ENCODE data around the gene FPGS.
A peak's percentile ranks its signal among the peaks of the same experiment; 100 is the strongest.

The FPGS gene

DNA sequence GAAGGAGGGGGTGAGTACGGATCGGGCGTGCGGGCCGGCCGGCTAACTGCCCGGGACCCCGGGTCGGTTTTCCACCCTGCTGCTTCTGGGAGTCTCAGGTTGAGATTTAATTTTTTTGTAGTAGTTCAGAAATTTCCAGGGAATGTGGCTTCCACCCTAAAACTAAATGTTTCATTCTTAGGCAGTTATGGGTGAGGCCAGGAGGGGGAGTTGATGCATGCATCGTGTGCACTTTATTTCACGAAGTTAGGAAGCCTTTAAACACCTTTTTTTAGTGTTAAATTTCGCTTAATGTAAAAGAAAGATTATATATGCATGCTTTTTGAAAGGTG is 15.9 kb upstream of the FPGS start:
- H3K36me3 Mint-ChIP-seq = peaks cover 43% of the 10 kb centered on the region
- DNase-seq = no peak

DNA sequence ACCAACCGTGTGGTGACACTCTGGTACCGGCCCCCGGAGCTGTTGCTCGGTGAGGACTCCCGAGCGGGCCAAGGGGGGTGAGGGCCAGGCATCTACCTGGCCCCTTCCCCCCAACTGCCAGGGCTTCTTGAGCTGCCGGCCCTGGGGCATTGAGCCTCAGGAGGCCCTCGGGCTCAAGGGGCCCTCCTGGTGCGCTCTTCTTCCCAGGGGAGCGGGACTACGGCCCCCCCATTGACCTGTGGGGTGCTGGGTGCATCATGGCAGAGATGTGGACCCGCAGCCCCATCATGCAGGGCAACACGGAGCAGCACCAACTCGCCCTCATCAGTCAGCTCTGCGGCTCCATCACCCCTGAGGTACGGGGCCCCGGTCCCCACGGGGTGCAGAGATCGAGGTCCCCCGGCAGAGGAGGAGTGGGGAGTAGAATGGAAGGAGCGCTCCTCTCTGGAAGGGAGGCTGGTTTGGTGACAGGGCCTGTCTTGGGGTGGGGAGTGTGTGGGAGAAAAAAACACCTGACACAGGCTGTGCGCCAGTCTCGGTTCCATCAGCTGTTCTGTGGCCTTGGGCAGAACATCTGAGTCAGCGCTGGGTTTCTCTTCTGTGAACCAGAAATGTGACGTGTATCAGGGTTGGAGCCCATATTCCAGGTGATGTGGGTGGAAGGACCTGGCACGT is 14.2 kb upstream of the FPGS start:
- Mint-ChIP-seq H3K4me1 (peaks cover 61% of the 10 kb centered on the region), H3K9me3 (no peaks in the 10 kb centered on the region), H3K4me3 (no peak overlapping the region)

More for the DNA sequence above, 15.9 kb upstream of the FPGS start:
- Mint-ChIP-seq H3K4me1 (peaks cover 69% of the 10 kb centered on the region), H3K27ac (peak overlapping the region; percentile 89), H3K9me3 (no peaks in the 10 kb centered on the region), H3K4me3 (peak overlapping the region; percentile 95), H3K27me3 (no peaks in the 10 kb centered on the region)
- CTCF ChIA-PET = interaction anchor here (0.8 to 2.0 kb wide), 6 partner anchors 19 to 135 kb away, joined by 3 to 16 read pairs (median 5); partner anchors contain the start of gene TOR2A

GRCh38 chr9:127789179-127789578 is 13.5 kb upstream of the FPGS start:
- no peak for DNase-seq
- H3K27ac Mint-ChIP-seq = peak overlapping the region; percentile 0
- no peaks in the 10 kb centered on the region for H3K9me3 Mint-ChIP-seq
- peaks cover 50% of the 10 kb centered on the region for H3K36me3 Mint-ChIP-seq
- H3K27me3 Mint-ChIP-seq = no peaks in the 10 kb centered on the region
- H3K4me1 Mint-ChIP-seq = peaks cover 54% of the 10 kb centered on the region
- no peak overlapping the region for H3K4me3 Mint-ChIP-seq
- CTCF ChIA-PET = no interaction called here

More for the DNA sequence above, 14.2 kb upstream of the FPGS start:
- CTCF ChIA-PET = interaction anchor here (1.8 to 2.0 kb wide), 3 partner anchors 54 to 133 kb away, joined by 5 to 16 read pairs (median 7); partner anchors contain the start of gene TOR2A
- H3K36me3 Mint-ChIP-seq = peaks cover 48% of the 10 kb centered on the region
- H3K27ac Mint-ChIP-seq = no peak overlapping the region
- H3K27me3 Mint-ChIP-seq = no peaks in the 10 kb centered on the region
- no peak for DNase-seq

GRCh38 chr9:127790094-127790855 is 12.4 kb upstream of the FPGS start:
- Mint-ChIP-seq H3K36me3 (peaks cover 50% of the 10 kb centered on the region), H3K4me3 (no peak overlapping the region), H3K4me1 (peaks cover 47% of the 10 kb centered on the region), H3K9me3 (no peaks in the 10 kb centered on the region), H3K27ac (peak overlapping the region; percentile 49), H3K27me3 (no peaks in the 10 kb centered on the region)
- CTCF ChIA-PET = interaction anchor here (1.0 kb wide), 1 partner anchor 12 kb away, joined by 3 read pairs; the partner anchor contains the start of gene FPGS
- DNase-seq = no peak

GRCh38 chr9:127791085-127791484 is 11.6 kb upstream of the FPGS start:
- no peak for DNase-seq
- Mint-ChIP-seq H3K4me1 (peaks cover 52% of the 10 kb centered on the region), H3K9me3 (no peaks in the 10 kb centered on the region), H3K4me3 (no peak overlapping the region), H3K36me3 (peaks cover 50% of the 10 kb centered on the region), H3K27me3 (no peaks in the 10 kb centered on the region), H3K27ac (no peak overlapping the region)
- CTCF ChIA-PET = interaction anchor here (1.0 kb wide), 1 partner anchor 11 kb away, joined by 3 read pairs; the partner anchor contains the start of gene FPGS

- Mint-ChIP-seq H3K4me1 (peaks cover 55% of the 10 kb centered on the region), H3K27me3 (no peaks in the 10 kb centered on the region), H3K36me3 (peaks cover 41% of the 10 kb centered on the region), H3K9me3 (no peaks in the 10 kb centered on the region), H3K27ac (no peak overlapping the region), H3K4me3 (no peak overlapping the region)
- DNase-seq = no peak
- CTCF ChIA-PET = interaction anchor here (0.7 to 2.0 kb wide), 5 partner anchors 9 to 129 kb away, joined by 3 to 12 read pairs (median 3); no protein-coding TSS in a partner anchor
Measured at GRCh38 chr9:127792417-127793031, 10.2 kb upstream of the FPGS start.

DNA sequence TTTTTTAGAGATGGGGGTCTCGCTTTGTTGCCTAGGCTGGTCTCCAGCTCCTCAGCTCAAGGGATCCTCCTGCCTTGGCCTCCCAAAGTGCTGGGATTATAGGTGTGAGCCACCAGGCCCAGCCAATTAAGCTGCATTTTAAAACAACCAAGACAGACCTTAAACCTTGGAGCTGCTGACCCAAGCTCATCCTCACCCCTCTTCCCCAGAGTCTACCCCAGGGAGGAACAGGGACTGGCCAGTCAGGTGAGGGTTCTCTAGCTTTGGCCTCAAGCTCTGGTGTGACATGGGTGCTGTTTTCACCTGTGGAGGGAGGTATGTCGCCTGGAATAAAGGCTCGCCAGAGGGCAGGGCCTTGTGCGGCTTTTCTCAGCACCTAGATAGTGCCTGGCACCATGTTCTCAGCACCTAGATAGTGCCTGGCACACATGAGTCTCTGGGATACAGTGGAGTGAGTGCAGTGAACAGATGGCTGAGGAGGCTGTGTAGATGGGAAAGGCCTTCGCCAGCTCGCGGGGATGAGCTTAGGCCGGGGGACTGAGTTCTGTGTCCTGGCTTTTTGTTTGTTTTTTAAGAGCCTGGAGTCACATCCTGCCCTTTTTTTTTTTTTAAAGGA is 9.5 kb upstream of the FPGS start:
- no peak for DNase-seq
- CTCF ChIA-PET = interaction anchor here (0.7 to 2.0 kb wide), 4 partner anchors 8 to 128 kb away, joined by 3 to 12 read pairs (median 4); no protein-coding TSS in a partner anchor

DNA sequence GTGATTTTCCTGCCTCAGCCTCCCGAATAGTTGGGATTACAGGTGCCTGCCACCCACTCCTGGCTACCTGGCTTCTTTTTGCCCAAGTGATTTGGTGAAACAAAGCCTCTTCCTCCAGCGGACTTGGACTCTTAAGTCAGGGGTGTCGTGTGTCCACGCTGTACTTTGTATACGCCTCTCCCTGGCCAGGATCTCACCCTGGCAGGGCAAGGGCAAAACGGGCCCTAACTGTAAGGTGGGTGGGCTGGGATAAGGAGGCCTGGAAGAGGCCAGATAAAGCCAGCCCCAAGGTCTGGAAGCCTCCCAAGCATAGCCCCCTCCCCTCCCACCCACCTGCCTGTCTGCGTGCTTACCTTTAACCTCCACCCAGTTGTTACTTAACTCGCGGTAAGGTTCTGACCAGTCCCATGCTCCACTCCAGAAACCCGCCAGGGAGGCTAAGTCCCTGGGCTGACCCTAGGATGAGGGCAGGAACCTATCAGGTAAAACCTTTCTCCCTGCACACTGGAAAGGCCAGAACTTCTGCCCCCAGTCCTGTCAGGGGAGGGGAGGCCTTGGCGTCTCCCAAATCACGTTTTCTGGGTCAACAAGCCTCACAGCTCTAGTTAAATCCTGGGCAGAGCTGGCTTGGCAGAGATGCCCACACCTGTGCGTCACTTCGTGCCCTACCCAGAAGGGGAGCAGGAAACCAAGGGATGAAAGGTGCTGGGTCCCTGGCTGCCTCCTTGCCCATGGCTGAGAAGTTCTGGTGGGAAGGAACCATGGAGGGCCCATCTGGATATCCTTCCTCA is 8.5 kb upstream of the FPGS start:
- Mint-ChIP-seq H3K4me1 (peaks cover 45% of the 10 kb centered on the region), H3K27ac (no peak overlapping the region), H3K27me3 (no peaks in the 10 kb centered on the region), H3K36me3 (peaks cover 27% of the 10 kb centered on the region), H3K9me3 (no peaks in the 10 kb centered on the region), H3K4me3 (no peak overlapping the region)
- CTCF ChIA-PET = interaction anchor here (2.0 kb wide), 1 partner anchor 75 kb away, joined by 12 read pairs; no protein-coding TSS in a partner anchor
- no peak for DNase-seq

More for the DNA sequence above, 9.5 kb upstream of the FPGS start:
- Mint-ChIP-seq H3K27me3 (no peaks in the 10 kb centered on the region), H3K27ac (peak overlapping the region; percentile 79), H3K9me3 (no peaks in the 10 kb centered on the region), H3K4me1 (peaks cover 53% of the 10 kb centered on the region), H3K36me3 (peaks cover 35% of the 10 kb centered on the region), H3K4me3 (no peak overlapping the region)

- Mint-ChIP-seq H3K4me1 (peaks cover 38% of the 10 kb centered on the region), H3K36me3 (peaks cover 11% of the 10 kb centered on the region), H3K9me3 (no peaks in the 10 kb centered on the region), H3K27ac (peak overlapping the region; percentile 73), H3K4me3 (peak overlapping the region; percentile 57), H3K27me3 (no peaks in the 10 kb centered on the region)
- CTCF ChIA-PET = interaction anchor here (0.5 to 0.8 kb wide), 2 partner anchors 16 to 74 kb away, joined by 3 to 4 read pairs; no protein-coding TSS in a partner anchor
- DNase-seq = no peak
Measured at GRCh38 chr9:127796225-127796813, 6.4 kb upstream of the FPGS start.

DNA sequence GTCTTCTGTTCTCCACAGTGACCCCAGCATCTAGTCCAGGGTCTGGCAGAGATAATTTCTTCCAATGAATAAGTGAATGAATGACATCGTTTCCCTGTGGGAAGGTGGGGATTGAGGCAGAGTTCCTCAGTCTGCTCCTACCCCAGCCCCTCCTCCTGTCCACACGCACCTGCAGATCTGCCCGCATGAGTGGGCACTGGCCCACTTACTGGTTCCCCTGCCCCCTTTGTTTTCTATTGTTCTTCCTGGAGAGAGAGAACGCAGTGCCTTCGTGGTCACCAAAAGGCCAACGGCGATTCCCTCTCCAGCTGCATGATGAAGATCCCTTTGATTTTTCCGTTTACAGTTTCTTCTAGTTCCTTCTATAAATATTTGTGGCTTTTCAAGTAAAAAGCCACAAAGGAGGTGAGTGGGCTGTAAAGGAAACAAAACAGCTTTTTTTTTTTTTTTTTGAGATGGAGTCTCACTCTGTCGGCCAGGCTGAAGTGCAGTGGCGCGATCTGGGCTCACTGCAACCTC is 5.8 kb upstream of the FPGS start:
- H3K9me3 Mint-ChIP-seq = no peaks in the 10 kb centered on the region
- H3K27ac Mint-ChIP-seq = peak overlapping the region; percentile 73
- peaks cover 9% of the 10 kb centered on the region for H3K36me3 Mint-ChIP-seq
- CTCF ChIA-PET = no interaction called here
- H3K4me3 Mint-ChIP-seq = peak overlapping the region; percentile 57
- H3K27me3 Mint-ChIP-seq = no peaks in the 10 kb centered on the region
- peaks cover 40% of the 10 kb centered on the region for H3K4me1 Mint-ChIP-seq
- DNase-seq = no peak

GRCh38 chr9:127801955-127802575 is 617 bp upstream of the FPGS start:
- Mint-ChIP-seq H3K9me3 (no peaks in the 10 kb centered on the region), H3K27ac (peak overlapping the region; percentile 75), H3K4me1 (peaks cover 36% of the 10 kb centered on the region), H3K27me3 (no peaks in the 10 kb centered on the region), H3K36me3 (peaks cover 11% of the 10 kb centered on the region), H3K4me3 (peak overlapping the region; percentile 94)
- CTCF ChIA-PET = interaction anchor here (1.1 to 1.2 kb wide), 2 partner anchors 9 to 11 kb away, joined by 3 read pairs; no protein-coding TSS in a partner anchor
- DNase-seq = no peak
